BJ (cell line): ENCODE data around the gene PRKAR1B. TPM values are rescaled to one million over a fixed set of nuclear protein-coding genes. Genes with fewer than 3 reads are reported as not detected.

ENCODE experiments used
- CTCF ChIA-PET: fragments of 350-600 bp; formaldehyde crosslinking; extraction: SDS; loops from one replicate; lab custom pipeline; 2021; ENCODE audit warnings: antibody characterized with exemption, inconsistent platforms; lab: Yijun Ruan, JAX
- POLR2A ChIA-PET: fragments of 300-600 bp; sonication (Branson Sonifier 250); formaldehyde crosslinking; extraction: SDS; loops from one replicate; lab custom pipeline; 2021; ENCODE audit warnings: antibody characterized with exemption; lab: Charles Lee
- DNase-seq: peaks from one replicate; pipeline ENCODE4 v3.0.0-alpha.2; 2011; ENCODE audit warnings: low read depth
- H3K27me3 ChIP-seq: 2 replicates; pipeline ENCODE4 v1.6.0; 2011; ENCODE audit warnings: low read length; ENCODE audit not compliant: control insufficient read depth, insufficient read depth
- H3K36me3 ChIP-seq: 2 replicates; pipeline ENCODE4 v1.5.1; 2011; ENCODE audit warnings: low read length; ENCODE audit not compliant: control insufficient read depth, insufficient read depth
- H3K4me3 ChIP-seq: 2 replicates; pipeline ENCODE4 v1.5.1; 2011; ENCODE audit warnings: low read depth, mild to moderate bottlenecking, control low read depth, low read length
- CTCF ChIP-seq: IDR thresholded peaks from 2 replicates; pipeline ENCODE4 v1.5.1; 2011; ENCODE audit warnings: low read depth, mild to moderate bottlenecking, control low read depth, inconsistent platforms, low read length, moderate library complexity; ENCODE audit not compliant: insufficient read depth
- polyA plus RNA-seq: library from polyadenylated mRNA; depleted of rRNA; stranded (reverse); fragments of >200 nt; gene quantifications from 2 replicates; pipeline ENCODE4 v1.2.3, GENCODE V29; 2011

PRKAR1B gene
- polyA plus RNA-seq, 1 experiment = 7.4 TPM

GRCh38 chr7:532379-533143 lies 194.5 kb downstream of the PRKAR1B start:
- no peak overlapping the region for H3K4me3 ChIP-seq
- ChIA-PET CTCF (interaction anchor here (1.2 to 1.5 kb wide), 2 partner anchors 12 to 199 kb away, joined by 3 read pairs; partner anchors contain the start of gene PDGFA), POLR2A (no interaction called here)
- peaks cover 5% of the 10 kb centered on the region for H3K27me3 ChIP-seq
- TF ChIP-seq CTCF = no peak
- DNase-seq = no peak
- H3K36me3 ChIP-seq = no peaks in the 10 kb centered on the region

- ChIA-PET CTCF (interaction anchor here (1.2 to 1.5 kb wide), 2 partner anchors 12 to 198 kb away, joined by 3 read pairs; partner anchors contain the start of gene PDGFA), POLR2A (no interaction called here)
- DNase-seq = no peak
- TF ChIP-seq CTCF = no peak
- no peak overlapping the region for H3K4me3 ChIP-seq
- peaks cover 5% of the 10 kb centered on the region for H3K27me3 ChIP-seq
- H3K36me3 ChIP-seq = no peaks in the 10 kb centered on the region
Measured at GRCh38 chr7:531777-532176, 195.3 kb downstream of the PRKAR1B start.

- ChIA-PET CTCF (no interaction called here), POLR2A (no interaction called here)
- Histone ChIP-seq H3K36me3 (no peaks in the 10 kb centered on the region), H3K27me3 (peaks cover 4% of the 10 kb centered on the region), H3K4me3 (no peak overlapping the region)
- no peak for DNase-seq
- no peak for TF ChIP-seq CTCF
Measured at GRCh38 chr7:528451-528850, 198.6 kb downstream of the PRKAR1B start.

DNA sequence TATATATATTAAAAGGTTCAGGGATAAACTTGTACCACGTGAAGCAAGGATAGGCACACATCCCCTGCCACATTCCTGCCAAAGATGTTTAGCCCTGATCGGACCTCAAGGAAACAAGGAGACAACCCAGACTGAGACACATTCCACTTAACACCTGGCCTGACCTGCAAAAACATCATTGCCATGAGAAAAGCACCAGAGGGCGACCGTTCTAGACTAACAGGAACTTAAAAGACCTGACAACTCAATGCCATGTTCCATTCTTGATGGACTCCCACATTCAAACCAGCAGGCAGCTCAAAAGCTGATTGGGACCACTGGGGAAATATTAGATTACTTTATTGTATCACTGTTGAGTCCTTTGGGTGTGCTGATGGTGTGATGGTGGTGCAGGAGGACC lies 199.4 kb downstream of the PRKAR1B start:
- H3K27me3 ChIP-seq = peaks cover 5% of the 10 kb centered on the region
- H3K4me3 ChIP-seq = no peak overlapping the region
- no peak for DNase-seq
- POLR2A ChIA-PET = no interaction called here
- CTCF ChIA-PET = no interaction called here
- TF ChIP-seq CTCF = no peak
- no peaks in the 10 kb centered on the region for H3K36me3 ChIP-seq

GRCh38 chr7:526460-527034 lies 200.5 kb downstream of the PRKAR1B start:
- POLR2A ChIA-PET = no interaction called here
- Histone ChIP-seq H3K27me3 (peaks cover 8% of the 10 kb centered on the region), H3K36me3 (no peaks in the 10 kb centered on the region), H3K4me3 (no peak overlapping the region)
- CTCF ChIA-PET = no interaction called here
- no peak for TF ChIP-seq CTCF
- no peak for DNase-seq
